HepG2 (cell line): ENCODE data around the gene HIPK4. TPM values are rescaled to one million over a fixed set of nuclear protein-coding genes. Genes with fewer than 3 reads are reported as not detected.
A peak's percentile ranks its signal among the peaks of the same experiment; 100 is the strongest.

Experiments
- IKZF4 ChIP-seq: sonication (generic); formaldehyde crosslinking; IDR thresholded peaks from 2 replicates; pipeline ENCODE4 v1.5.1; 2020; ENCODE audit warnings: borderline replicate concordance, mild to moderate bottlenecking, low read depth, missing genetic modification reagents; ENCODE audit errors: not compliant biosample characterization
- KDM3A ChIP-seq: IDR thresholded peaks from 2 replicates; pipeline ENCODE4 v1.6.1; 2018; ENCODE audit warnings: low read depth, missing compliant biosample characterization
- PHF20 ChIP-seq: sonication (generic); formaldehyde crosslinking; IDR thresholded peaks from 2 replicates; pipeline ENCODE4 v1.5.0; 2020; ENCODE audit warnings: mild to moderate bottlenecking, missing genetic modification reagents
- RELA ChIP-seq: sonication (generic); formaldehyde crosslinking; IDR thresholded peaks from 2 replicates; pipeline ENCODE4 v1.4.0; 2020; ENCODE audit warnings: missing genetic modification reagents
- ZNF367 ChIP-seq: sonication (generic); formaldehyde crosslinking; IDR thresholded peaks from 2 replicates; pipeline ENCODE4 v1.4.0; 2020; ENCODE audit warnings: missing genetic modification reagents, borderline replicate concordance
- polyA plus RNA-seq, 8 experiments: library from polyadenylated mRNA; depleted of rRNA in 3 of 8; stranded (reverse) in 7 of 8; unstranded in 1 of 8; fragments of >200 nt; fragmentation: Illumina TruSeq in 4 of 8; extraction: Trizol in 4 of 8; gene quantifications; 2 replicates each; pipeline versions ENCODE4 v1.2.1 to v1.2.3, GENCODE V29; 2011 to 2016; ENCODE audit warnings: low read depth in 4 of 8, missing spikeins in 1 of 8, mixed read lengths in 1 of 8; ENCODE audit not compliant: insufficient read depth in 1 of 8
- total RNA-seq, 5 experiments: library from RNA; depleted of rRNA; stranded (reverse); fragments of >200 nt; fragmentation: Illumina TruSeq; extraction: Trizol; gene quantifications; 2 replicates each; pipeline ENCODE4 v1.2.3, GENCODE V29; 2016; ENCODE audit warnings: low read depth in 1 of 5
- TF ChIP-seq, protein P1 (sequence below): sonication (generic); formaldehyde crosslinking; IDR thresholded peaks from 2 replicates; pipeline ENCODE4 v1.5.0; 2020; ENCODE audit warnings: mild to moderate bottlenecking, missing genetic modification reagents, borderline replicate concordance
- TF ChIP-seq, protein P2 (sequence below): sonication (generic); formaldehyde crosslinking; IDR thresholded peaks from 2 replicates; pipeline ENCODE4 v1.5.1; 2020; ENCODE audit warnings: mild to moderate bottlenecking, missing genetic modification reagents, moderate library complexity
- TF ChIP-seq, protein P3 (sequence below): sonication (generic); formaldehyde crosslinking; IDR thresholded peaks from 2 replicates; pipeline ENCODE4 v1.5.1; 2020; ENCODE audit warnings: missing genetic modification reagents, mild to moderate bottlenecking, borderline replicate concordance
- TF ChIP-seq, protein P4 (sequence below): sonication (generic); formaldehyde crosslinking; IDR thresholded peaks from 2 replicates; pipeline ENCODE4 v1.4.0; 2020; ENCODE audit warnings: missing genetic modification reagents, borderline replicate concordance

The HIPK4 gene
- total and polyA plus RNA-seq, 2 of the 13 experiments (the other 11 are each of a cell fraction or from before 2014, with no cell fraction given): 0.03 TPM; not detected in 1

DNA sequence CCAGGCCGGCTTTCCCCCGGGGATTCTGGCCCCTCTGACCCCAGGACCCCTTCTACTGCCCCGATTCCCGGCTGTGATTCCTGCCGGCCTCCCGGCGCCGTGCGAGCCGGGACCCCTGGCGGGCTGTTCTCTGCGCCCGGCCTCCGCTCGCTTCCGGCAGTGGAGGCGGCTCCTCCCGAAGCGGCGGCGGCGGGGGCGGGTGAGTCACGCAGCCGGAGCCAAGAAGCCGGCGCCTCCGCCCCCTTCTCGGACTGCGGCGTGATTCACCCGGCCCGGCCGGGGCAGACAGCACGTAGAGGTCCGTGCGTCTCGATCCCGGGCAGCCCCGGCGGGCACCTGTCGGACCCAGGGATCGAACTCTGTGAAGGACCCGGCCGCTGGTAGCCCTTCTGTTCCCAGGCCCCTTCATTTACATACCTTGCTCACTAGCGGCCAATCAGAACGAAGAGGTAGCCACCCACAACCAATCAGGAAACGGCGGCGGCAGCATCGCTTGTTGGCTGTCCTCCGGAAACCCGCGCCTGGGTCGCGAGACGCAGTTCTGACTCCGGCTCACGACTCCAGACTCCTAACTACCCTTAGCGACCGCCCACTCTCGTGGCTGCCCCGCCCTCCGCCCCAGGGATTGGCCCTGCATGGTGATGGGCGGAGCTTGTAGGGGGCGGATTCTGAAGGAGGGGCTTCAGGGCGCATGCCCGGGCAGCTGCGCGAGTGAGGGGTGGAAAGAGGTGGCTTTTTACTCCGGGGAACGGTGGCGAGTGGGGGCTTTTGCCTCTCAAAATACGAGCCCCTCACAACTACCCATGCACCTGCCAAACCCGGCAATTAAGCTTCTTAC is 35.7 kb upstream of the HIPK4 start, which contains the start of gene SERTAD1 (continued):
- TF ChIP-seq, protein P1, sequence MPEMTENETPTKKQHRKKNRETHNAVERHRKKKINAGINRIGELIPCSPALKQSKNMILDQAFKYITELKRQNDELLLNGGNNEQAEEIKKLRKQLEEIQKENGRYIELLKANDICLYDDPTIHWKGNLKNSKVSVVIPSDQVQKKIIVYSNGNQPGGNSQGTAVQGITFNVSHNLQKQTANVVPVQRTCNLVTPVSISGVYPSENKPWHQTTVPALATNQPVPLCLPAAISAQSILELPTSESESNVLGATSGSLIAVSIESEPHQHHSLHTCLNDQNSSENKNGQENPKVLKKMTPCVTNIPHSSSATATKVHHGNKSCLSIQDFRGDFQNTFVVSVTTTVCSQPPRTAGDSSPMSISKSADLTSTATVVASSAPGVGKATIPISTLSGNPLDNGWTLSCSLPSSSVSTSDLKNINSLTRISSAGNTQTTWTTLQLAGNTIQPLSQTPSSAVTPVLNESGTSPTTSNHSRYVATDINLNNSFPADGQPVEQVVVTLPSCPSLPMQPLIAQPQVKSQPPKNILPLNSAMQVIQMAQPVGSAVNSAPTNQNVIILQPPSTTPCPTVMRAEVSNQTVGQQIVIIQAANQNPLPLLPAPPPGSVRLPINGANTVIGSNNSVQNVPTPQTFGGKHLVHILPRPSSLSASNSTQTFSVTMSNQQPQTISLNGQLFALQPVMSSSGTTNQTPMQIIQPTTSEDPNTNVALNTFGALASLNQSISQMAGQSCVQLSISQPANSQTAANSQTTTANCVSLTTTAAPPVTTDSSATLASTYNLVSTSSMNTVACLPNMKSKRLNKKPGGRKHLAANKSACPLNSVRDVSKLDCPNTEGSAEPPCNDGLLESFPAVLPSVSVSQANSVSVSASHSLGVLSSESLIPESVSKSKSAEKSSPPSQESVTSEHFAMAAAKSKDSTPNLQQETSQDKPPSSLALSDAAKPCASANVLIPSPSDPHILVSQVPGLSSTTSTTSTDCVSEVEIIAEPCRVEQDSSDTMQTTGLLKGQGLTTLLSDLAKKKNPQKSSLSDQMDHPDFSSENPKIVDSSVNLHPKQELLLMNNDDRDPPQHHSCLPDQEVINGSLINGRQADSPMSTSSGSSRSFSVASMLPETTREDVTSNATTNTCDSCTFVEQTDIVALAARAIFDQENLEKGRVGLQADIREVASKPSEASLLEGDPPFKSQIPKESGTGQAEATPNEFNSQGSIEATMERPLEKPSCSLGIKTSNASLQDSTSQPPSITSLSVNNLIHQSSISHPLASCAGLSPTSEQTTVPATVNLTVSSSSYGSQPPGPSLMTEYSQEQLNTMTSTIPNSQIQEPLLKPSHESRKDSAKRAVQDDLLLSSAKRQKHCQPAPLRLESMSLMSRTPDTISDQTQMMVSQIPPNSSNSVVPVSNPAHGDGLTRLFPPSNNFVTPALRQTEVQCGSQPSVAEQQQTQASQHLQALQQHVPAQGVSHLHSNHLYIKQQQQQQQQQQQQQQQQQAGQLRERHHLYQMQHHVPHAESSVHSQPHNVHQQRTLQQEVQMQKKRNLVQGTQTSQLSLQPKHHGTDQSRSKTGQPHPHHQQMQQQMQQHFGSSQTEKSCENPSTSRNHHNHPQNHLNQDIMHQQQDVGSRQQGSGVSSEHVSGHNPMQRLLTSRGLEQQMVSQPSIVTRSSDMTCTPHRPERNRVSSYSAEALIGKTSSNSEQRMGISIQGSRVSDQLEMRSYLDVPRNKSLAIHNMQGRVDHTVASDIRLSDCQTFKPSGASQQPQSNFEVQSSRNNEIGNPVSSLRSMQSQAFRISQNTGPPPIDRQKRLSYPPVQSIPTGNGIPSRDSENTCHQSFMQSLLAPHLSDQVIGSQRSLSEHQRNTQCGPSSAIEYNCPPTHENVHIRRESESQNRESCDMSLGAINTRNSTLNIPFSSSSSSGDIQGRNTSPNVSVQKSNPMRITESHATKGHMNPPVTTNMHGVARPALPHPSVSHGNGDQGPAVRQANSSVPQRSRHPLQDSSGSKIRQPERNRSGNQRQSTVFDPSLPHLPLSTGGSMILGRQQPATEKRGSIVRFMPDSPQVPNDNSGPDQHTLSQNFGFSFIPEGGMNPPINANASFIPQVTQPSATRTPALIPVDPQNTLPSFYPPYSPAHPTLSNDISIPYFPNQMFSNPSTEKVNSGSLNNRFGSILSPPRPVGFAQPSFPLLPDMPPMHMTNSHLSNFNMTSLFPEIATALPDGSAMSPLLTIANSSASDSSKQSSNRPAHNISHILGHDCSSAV: no peak
- TF ChIP-seq, protein P2, sequence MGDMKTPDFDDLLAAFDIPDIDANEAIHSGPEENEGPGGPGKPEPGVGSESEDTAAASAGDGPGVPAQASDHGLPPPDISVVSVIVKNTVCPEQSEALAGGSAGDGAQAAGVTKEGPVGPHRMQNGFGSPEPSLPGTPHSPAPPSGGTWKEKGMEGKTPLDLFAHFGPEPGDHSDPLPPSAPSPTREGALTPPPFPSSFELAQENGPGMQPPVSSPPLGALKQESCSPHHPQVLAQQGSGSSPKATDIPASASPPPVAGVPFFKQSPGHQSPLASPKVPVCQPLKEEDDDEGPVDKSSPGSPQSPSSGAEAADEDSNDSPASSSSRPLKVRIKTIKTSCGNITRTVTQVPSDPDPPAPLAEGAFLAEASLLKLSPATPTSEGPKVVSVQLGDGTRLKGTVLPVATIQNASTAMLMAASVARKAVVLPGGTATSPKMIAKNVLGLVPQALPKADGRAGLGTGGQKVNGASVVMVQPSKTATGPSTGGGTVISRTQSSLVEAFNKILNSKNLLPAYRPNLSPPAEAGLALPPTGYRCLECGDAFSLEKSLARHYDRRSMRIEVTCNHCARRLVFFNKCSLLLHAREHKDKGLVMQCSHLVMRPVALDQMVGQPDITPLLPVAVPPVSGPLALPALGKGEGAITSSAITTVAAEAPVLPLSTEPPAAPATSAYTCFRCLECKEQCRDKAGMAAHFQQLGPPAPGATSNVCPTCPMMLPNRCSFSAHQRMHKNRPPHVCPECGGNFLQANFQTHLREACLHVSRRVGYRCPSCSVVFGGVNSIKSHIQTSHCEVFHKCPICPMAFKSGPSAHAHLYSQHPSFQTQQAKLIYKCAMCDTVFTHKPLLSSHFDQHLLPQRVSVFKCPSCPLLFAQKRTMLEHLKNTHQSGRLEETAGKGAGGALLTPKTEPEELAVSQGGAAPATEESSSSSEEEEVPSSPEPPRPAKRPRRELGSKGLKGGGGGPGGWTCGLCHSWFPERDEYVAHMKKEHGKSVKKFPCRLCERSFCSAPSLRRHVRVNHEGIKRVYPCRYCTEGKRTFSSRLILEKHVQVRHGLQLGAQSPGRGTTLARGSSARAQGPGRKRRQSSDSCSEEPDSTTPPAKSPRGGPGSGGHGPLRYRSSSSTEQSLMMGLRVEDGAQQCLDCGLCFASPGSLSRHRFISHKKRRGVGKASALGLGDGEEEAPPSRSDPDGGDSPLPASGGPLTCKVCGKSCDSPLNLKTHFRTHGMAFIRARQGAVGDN: peak; percentile 76
- TF ChIP-seq, protein P3, sequence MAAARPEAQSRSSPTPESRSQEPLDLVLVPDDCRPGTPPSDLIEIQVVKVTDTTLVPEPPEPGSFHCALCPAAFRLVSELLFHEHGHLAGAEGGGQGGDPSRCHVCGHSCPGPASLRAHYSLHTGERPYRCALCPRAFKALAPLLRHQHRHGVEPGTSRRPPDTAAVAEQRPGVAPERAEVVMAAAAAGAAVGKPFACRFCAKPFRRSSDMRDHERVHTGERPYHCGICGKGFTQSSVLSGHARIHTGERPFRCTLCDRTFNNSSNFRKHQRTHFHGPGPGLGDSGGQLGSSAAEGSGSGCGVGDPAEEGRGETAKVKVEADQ (CRISPR knock-in tag): no peak; the same call in 1 of the 2 replicates
- TF ChIP-seq, protein P4, sequence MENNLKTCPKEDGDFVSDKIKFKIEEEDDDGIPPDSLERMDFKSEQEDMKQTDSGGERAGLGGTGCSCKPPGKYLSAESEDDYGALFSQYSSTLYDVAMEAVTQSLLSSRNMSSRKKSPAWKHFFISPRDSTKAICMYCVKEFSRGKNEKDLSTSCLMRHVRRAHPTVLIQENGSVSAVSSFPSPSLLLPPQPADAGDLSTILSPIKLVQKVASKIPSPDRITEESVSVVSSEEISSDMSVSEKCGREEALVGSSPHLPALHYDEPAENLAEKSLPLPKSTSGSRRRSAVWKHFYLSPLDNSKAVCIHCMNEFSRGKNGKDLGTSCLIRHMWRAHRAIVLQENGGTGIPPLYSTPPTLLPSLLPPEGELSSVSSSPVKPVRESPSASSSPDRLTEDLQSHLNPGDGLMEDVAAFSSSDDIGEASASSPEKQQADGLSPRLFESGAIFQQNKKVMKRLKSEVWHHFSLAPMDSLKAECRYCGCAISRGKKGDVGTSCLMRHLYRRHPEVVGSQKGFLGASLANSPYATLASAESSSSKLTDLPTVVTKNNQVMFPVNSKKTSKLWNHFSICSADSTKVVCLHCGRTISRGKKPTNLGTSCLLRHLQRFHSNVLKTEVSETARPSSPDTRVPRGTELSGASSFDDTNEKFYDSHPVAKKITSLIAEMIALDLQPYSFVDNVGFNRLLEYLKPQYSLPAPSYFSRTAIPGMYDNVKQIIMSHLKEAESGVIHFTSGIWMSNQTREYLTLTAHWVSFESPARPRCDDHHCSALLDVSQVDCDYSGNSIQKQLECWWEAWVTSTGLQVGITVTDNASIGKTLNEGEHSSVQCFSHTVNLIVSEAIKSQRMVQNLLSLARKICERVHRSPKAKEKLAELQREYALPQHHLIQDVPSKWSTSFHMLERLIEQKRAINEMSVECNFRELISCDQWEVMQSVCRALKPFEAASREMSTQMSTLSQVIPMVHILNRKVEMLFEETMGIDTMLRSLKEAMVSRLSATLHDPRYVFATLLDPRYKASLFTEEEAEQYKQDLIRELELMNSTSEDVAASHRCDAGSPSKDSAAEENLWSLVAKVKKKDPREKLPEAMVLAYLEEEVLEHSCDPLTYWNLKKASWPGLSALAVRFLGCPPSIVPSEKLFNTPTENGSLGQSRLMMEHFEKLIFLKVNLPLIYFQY (CRISPR knock-in tag): no peak; the same call in 1 of the 2 replicates
- no peak for TF ChIP-seq ZNF367
- no peak for TF ChIP-seq RELA
- 0 out of 2 replicates have a peak, but pooled peaks have one; percentile 57 for TF ChIP-seq PHF20 (CRISPR knock-in tag)
- TF ChIP-seq KDM3A (CRISPR knock-in tag): peak; percentile 22; the same call in 1 of the 2 replicates
- no peak for TF ChIP-seq IKZF4 (CRISPR knock-in tag)
